ENCODE results near the gene BRSK1. TPM values are rescaled to one million over a fixed set of nuclear protein-coding genes. Genes with fewer than 3 reads are reported as not detected.
A peak's percentile ranks its signal among the peaks of the same experiment; 100 is the strongest.

Gene BRSK1
- total and polyA plus RNA-seq, 2 donors from 2014 or later, result 1.4 to 6.5 TPM

DNA sequence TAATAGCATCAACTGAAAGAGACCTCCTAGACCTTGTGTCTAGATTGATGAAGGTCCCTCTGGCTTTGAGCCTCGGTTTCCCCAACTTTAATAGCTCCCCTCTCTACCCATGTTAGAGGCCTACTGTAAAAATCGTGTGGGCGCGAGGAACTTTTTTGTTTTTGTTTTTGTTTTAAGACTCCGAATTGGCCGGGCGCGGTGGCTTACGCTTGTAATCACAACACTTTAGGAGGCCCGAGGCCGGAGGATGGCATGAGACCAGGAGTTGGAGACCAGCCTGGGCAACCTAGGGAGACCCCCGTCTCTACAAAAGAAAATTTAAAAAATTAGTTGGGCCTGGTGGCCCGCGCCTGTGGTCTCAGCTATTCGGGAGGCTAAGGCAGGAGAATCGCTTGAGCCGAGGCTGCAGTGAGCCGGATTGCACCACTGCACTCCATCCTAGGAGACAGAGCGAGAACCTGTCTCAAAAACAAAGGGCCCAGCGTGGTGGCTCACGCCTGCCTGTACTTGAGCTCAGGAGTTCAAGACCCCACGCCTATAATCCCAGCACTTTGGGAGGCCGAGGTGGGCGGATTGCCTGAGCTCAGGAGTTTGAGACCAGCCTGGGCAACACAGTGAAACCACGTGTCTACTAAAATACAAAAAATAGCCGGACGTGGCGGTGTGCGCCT lies 24.1 kb upstream of the BRSK1 start:
- intact Hi-C loops (cut with DNase I), result loop anchor here (10.0 kb wide), 1 partner anchor 355 kb away; no protein-coding TSS in a partner anchor
- no peak for FAIRE-seq

DNA sequence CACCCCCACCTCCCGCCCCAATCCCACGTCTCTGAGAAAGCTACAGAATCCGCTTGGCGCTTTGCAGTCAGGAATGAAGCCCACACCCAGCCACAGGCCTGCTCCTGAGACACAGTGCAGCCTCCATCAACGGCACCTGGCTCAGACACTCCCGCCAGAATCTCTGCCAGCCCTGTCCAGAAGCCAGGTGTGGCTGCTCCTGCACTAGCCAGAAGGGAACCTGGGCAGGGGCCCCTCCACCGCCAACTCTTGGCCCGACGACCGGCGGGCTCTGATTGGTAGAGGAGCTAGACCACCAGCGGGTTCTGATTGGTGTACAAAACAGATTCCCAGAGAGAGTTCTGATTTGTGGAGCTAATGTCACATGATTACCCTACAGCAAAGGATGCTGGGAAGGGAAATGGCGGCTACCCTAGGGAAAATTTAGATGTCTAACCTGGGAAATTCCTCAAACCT lies 22.1 kb upstream of the BRSK1 start:
- no peak for FAIRE-seq
- Histone ChIP-seq H3K27me3 (ENCODE audit: control insufficient read depth, insufficient read depth, low read length) (no peaks in the 10 kb centered on the region), H3K4me3 (ENCODE audit: low read length in 3 of 3) (no peak overlapping the region), H3K4me1 (ENCODE audit: control insufficient read depth in 2 of 3, insufficient read depth in 2 of 3, low read depth in 1 of 3, low read length in 3 of 3) (peaks cover under 1 to 16% (median 3%) of the 10 kb centered on the region in 3 donors), H3K36me3 (ENCODE audit: control insufficient read depth in 2 of 3, insufficient read depth in 3 of 3, low read length in 3 of 3) (peaks cover 0 to 3% (median 0%) of the 10 kb centered on the region in 3 donors), H3K9me3 (ENCODE audit: control insufficient read depth in 2 of 3, insufficient read depth in 1 of 3, low read length in 3 of 3) (peaks cover 0 to 3% (median 0%) of the 10 kb centered on the region in 3 donors), H3K9ac (ENCODE audit: low read length in 3 of 3) (no peak overlapping the region), H3K27ac (ENCODE audit: low read depth in 2 of 2, low read length in 2 of 2) (no peak overlapping the region)
- intact Hi-C loops (cut with DNase I), result loop anchor here (10.0 kb wide), 1 partner anchor 353 kb away; no protein-coding TSS in a partner anchor
- TF ChIP-seq, protein P1, sequence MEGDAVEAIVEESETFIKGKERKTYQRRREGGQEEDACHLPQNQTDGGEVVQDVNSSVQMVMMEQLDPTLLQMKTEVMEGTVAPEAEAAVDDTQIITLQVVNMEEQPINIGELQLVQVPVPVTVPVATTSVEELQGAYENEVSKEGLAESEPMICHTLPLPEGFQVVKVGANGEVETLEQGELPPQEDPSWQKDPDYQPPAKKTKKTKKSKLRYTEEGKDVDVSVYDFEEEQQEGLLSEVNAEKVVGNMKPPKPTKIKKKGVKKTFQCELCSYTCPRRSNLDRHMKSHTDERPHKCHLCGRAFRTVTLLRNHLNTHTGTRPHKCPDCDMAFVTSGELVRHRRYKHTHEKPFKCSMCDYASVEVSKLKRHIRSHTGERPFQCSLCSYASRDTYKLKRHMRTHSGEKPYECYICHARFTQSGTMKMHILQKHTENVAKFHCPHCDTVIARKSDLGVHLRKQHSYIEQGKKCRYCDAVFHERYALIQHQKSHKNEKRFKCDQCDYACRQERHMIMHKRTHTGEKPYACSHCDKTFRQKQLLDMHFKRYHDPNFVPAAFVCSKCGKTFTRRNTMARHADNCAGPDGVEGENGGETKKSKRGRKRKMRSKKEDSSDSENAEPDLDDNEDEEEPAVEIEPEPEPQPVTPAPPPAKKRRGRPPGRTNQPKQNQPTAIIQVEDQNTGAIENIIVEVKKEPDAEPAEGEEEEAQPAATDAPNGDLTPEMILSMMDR (IDR thresholded peaks at IDR 0.05; ENCODE audit: borderline replicate concordance, extremely low read depth, insufficient read depth), result no peak
- no peak for DNase-seq

More for the DNA sequence above, 24.1 kb upstream of the BRSK1 start:
- Histone ChIP-seq H3K27me3 (ENCODE audit: control insufficient read depth, insufficient read depth, low read length) (no peaks in the 10 kb centered on the region), H3K9me3 (ENCODE audit: control insufficient read depth in 2 of 3, insufficient read depth in 1 of 3, low read length in 3 of 3) (no peaks in the 10 kb centered on the region), H3K9ac (ENCODE audit: low read length in 3 of 3) (peak overlapping the region; percentile 43 to 63 (median 58)), H3K4me1 (ENCODE audit: control insufficient read depth in 2 of 3, insufficient read depth in 2 of 3, low read depth in 1 of 3, low read length in 3 of 3) (peaks cover 2 to 35% (median 18%) of the 10 kb centered on the region in 3 donors), H3K36me3 (ENCODE audit: control insufficient read depth in 2 of 3, insufficient read depth in 3 of 3, low read length in 3 of 3) (peaks cover 0 to 3% (median 0%) of the 10 kb centered on the region in 3 donors), H3K27ac (ENCODE audit: low read depth in 2 of 2, low read length in 2 of 2) (peak overlapping the region; percentile 66 to 88), H3K4me3 (ENCODE audit: low read length in 3 of 3) (peak overlapping the region; percentile 50 to 70 (median 70))
- TF ChIP-seq, protein P1 (IDR thresholded peaks at IDR 0.05; ENCODE audit: borderline replicate concordance, extremely low read depth, insufficient read depth), result no peak
- DNase-seq, result no peak

DNA sequence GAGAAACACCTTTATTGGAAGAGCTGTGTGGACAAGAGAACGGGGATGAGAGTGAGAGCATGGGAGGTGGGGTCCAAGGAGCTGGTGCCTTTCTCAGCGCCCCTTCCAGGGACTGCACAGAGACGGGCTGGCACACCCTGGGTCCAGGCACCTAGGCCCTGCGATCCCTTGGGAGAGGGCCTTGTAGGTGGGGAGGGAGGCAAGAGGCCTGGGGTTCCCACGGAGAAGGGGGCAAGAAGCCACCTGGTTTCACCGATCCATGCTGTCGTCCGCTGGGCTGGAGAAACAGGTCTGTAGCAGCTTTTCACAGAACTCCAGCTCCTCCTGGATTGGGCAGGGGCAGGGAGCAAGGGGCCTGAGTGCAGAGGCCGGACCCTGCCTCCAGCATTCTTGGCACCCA lies 21.4 kb upstream of the BRSK1 start:
- Histone ChIP-seq H3K27me3 (ENCODE audit: control insufficient read depth, insufficient read depth, low read length) (no peaks in the 10 kb centered on the region), H3K9me3 (ENCODE audit: control insufficient read depth in 2 of 3, insufficient read depth in 1 of 3, low read length in 3 of 3) (peaks cover 0 to 4% (median 0%) of the 10 kb centered on the region in 3 donors), H3K9ac (ENCODE audit: low read length in 3 of 3) (no peak overlapping the region), H3K36me3 (ENCODE audit: control insufficient read depth in 2 of 3, insufficient read depth in 3 of 3, low read length in 3 of 3) (peaks cover 0 to 3% (median 0%) of the 10 kb centered on the region in 3 donors), H3K27ac (ENCODE audit: low read depth in 2 of 2, low read length in 2 of 2) (no peak overlapping the region), H3K4me3 (ENCODE audit: low read length in 3 of 3) (no peak overlapping the region), H3K4me1 (ENCODE audit: control insufficient read depth in 2 of 3, insufficient read depth in 2 of 3, low read depth in 1 of 3, low read length in 3 of 3) (peaks cover 0 to 9% (median 0%) of the 10 kb centered on the region in 3 donors)
- TF ChIP-seq, protein P1 (IDR thresholded peaks at IDR 0.05; ENCODE audit: borderline replicate concordance, extremely low read depth, insufficient read depth), result no peak
- no peak for DNase-seq
- intact Hi-C loops (cut with DNase I), result loop anchor here (10.0 kb wide), 1 partner anchor 352 kb away; no protein-coding TSS in a partner anchor
- FAIRE-seq, result no peak
